Measurements from ENCODE around the gene MLXIP.
A peak's percentile ranks its signal among the peaks of the same experiment; 100 is the strongest.
"Not testable (repeated sequence)": the region's sequence is repeated elsewhere in the genome, so short reads cannot be mapped to it uniquely, and the experiment has no call there.

The MLXIP gene

GRCh38 chr12:122078141-122079032 lies at the start of gene MLXIP:
Gene MLXIP, plus strand, starts transcription at chr12:122078756. Its CDS starts 98 bp downstream, at chr12:122078854.
- DNase-seq (ENCODE audit: low spot score) = peak; percentile 93

GRCh38 chr12:122028905-122029560 lies 49.5 kb upstream of the MLXIP start:
- DNase-seq (ENCODE audit: low spot score) = no peak

GRCh38 chr12:122029620-122030423 lies 48.7 kb upstream of the MLXIP start:
- no peak for DNase-seq (ENCODE audit: low spot score)

GRCh38 chr12:122030424-122031035 lies 48.0 kb upstream of the MLXIP start:
- no peak for DNase-seq (ENCODE audit: low spot score)

GRCh38 chr12:122031342-122032216 lies 47.0 kb upstream of the MLXIP start:
- peak; percentile 41 for DNase-seq (ENCODE audit: low spot score)

GRCh38 chr12:122032580-122032979 lies 46.0 kb upstream of the MLXIP start:
- no peak for DNase-seq (ENCODE audit: low spot score)

GRCh38 chr12:122035292-122035691 lies 43.3 kb upstream of the MLXIP start:
- DNase-seq (ENCODE audit: low spot score) = no peak

- DNase-seq (ENCODE audit: low spot score) = no peak
Measured at GRCh38 chr12:122036153-122036552, 42.4 kb upstream of the MLXIP start.

- no peak for DNase-seq (ENCODE audit: low spot score)
Measured at GRCh38 chr12:122040579-122041386, 37.8 kb upstream of the MLXIP start.

GRCh38 chr12:122041458-122041857 lies 37.1 kb upstream of the MLXIP start:
- not testable (repeated sequence) for DNase-seq (ENCODE audit: low spot score)

- DNase-seq (ENCODE audit: low spot score) = no peak
Measured at GRCh38 chr12:122042910-122043309, 35.6 kb upstream of the MLXIP start.

GRCh38 chr12:122043476-122043875 lies 35.1 kb upstream of the MLXIP start:
- no peak for DNase-seq (ENCODE audit: low spot score)

GRCh38 chr12:122045262-122045661 lies 33.3 kb upstream of the MLXIP start:
- no peak for DNase-seq (ENCODE audit: low spot score)

GRCh38 chr12:122046145-122046544 lies 32.4 kb upstream of the MLXIP start:
- DNase-seq (ENCODE audit: low spot score) = no peak

GRCh38 chr12:122048151-122048550 lies 30.4 kb upstream of the MLXIP start:
- no peak for DNase-seq (ENCODE audit: low spot score)

GRCh38 chr12:122049827-122050226 lies 28.7 kb upstream of the MLXIP start:
- DNase-seq (ENCODE audit: low spot score) = no peak

- no peak for DNase-seq (ENCODE audit: low spot score)
Measured at GRCh38 chr12:122050706-122051105, 27.9 kb upstream of the MLXIP start.

- peak; percentile 42 for DNase-seq (ENCODE audit: low spot score)
Measured at GRCh38 chr12:122051231-122051876, 27.2 kb upstream of the MLXIP start.

GRCh38 chr12:122052285-122052684 lies 26.3 kb upstream of the MLXIP start:
- no peak for DNase-seq (ENCODE audit: low spot score)

All from cerebellar cortex (tissue), 1 donor.